Measurements from ENCODE around the gene ACOT2.

GRCh38 chr14:73613419-73613963 lies 44.5 kb downstream of the ACOT2 start:
- TF ChIP-seq EP300 (IDR thresholded peaks at IDR 0.05; ENCODE audit: borderline replicate concordance) (no peak), NFIC (IDR thresholded peaks at IDR 0.05) (no peak), CEBPB (IDR thresholded peaks at IDR 0.05) (no peak), REST (IDR thresholded peaks at IDR 0.05; ENCODE audit: low read depth) (no peak), MAX (IDR thresholded peaks at IDR 0.05) (no peak), ZBTB7A (IDR thresholded peaks at IDR 0.05; ENCODE audit: low read depth) (no peak), TAF1 (IDR thresholded peaks at IDR 0.05; ENCODE audit: low read depth) (no peak), EGR1 (IDR thresholded peaks at IDR 0.05) (no peak), USF1 (IDR thresholded peaks at IDR 0.05) (no peak)
